NCI-H526 treated with DMSO at 0.1 percent for 48 hours (cell line): ENCODE data around the gene SND1.
"Not testable (repeated sequence)": the region's sequence is repeated elsewhere in the genome, so short reads cannot be mapped to it uniquely, and the experiment has no call there.

Experiments
- DNase-seq: peaks from one replicate; lab custom pipeline; 2025; lab: John Stamatoyannopoulos, UW

SND1 gene

GRCh38 chr7:127832592-127832991, 180.6 kb downstream of the SND1 start:
- no peak for DNase-seq

GRCh38 chr7:127833641-127834040, 181.6 kb downstream of the SND1 start:
- DNase-seq: no peak

- DNase-seq: no peak
Measured at GRCh38 chr7:127835679-127836078, 183.7 kb downstream of the SND1 start.

GRCh38 chr7:127837816-127838410, 185.9 kb downstream of the SND1 start:
- DNase-seq: not testable (repeated sequence)

GRCh38 chr7:127838816-127839415, 186.9 kb downstream of the SND1 start:
- DNase-seq: no peak

- DNase-seq: no peak
Measured at GRCh38 chr7:127840226-127840951, 188.4 kb downstream of the SND1 start.

GRCh38 chr7:127844165-127844564, 192.2 kb downstream of the SND1 start:
- DNase-seq: no peak

- no peak for DNase-seq
Measured at GRCh38 chr7:127844707-127845331, 192.8 kb downstream of the SND1 start.

GRCh38 chr7:127845522-127846214, 193.7 kb downstream of the SND1 start:
- DNase-seq: no peak

- no peak for DNase-seq
Measured at GRCh38 chr7:127847641-127848040, 195.6 kb downstream of the SND1 start.

- no peak for DNase-seq
Measured at GRCh38 chr7:127848241-127848640, 196.2 kb downstream of the SND1 start.

- DNase-seq: no peak
Measured at GRCh38 chr7:127850195-127850594, 198.2 kb downstream of the SND1 start.

GRCh38 chr7:127854383-127854782, 202.4 kb downstream of the SND1 start:
- no peak for DNase-seq

GRCh38 chr7:127857464-127857841, 205.5 kb downstream of the SND1 start:
- no peak for DNase-seq

GRCh38 chr7:127858091-127858914, 206.3 kb downstream of the SND1 start:
- no peak for DNase-seq

GRCh38 chr7:127858915-127859189, 206.9 kb downstream of the SND1 start:
- no peak for DNase-seq

GRCh38 chr7:127859330-127859729, 207.3 kb downstream of the SND1 start:
- no peak for DNase-seq

GRCh38 chr7:127862525-127862924, 210.5 kb downstream of the SND1 start:
- DNase-seq: no peak

GRCh38 chr7:127863082-127863481, 211.1 kb downstream of the SND1 start:
- DNase-seq: no peak

- DNase-seq: no peak
Measured at GRCh38 chr7:127865466-127865865, 213.5 kb downstream of the SND1 start.

GRCh38 chr7:127870231-127870907, 218.4 kb downstream of the SND1 start:
- DNase-seq: no peak
